ENCODE measurements around the gene PRDM9.
"Not testable (repeated sequence)": the region's sequence is repeated elsewhere in the genome, so short reads cannot be mapped to it uniquely, and the experiment has no call there.

The PRDM9 gene

DNA sequence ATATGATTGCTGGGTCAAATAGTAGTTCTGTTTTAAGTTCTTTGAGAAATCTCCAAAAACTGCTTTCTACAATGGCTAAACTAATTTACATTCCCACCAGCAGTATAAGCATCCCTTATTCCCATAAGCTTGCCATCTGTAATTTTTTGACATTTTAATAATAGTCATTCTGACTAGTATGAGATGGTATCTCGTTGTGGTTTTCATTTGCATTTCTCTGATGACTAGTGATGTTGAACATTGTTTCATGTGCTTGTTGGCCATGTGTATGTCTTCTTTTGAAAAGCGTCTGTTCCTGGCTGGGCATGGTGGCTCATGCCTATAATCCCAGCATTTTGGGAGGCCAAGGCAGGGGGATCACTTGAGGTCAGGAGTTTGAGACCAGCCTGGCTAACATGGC is 21.2 kb upstream of the PRDM9 start:
- H3K9ac ChIP-seq (ENCODE audit: low read depth, low read length); H3K27ac ChIP-seq (ENCODE audit: low read depth, low read length); H3K27me3 ChIP-seq (ENCODE audit: insufficient read depth, low read length); H3K4me1 ChIP-seq (ENCODE audit: insufficient read depth, low read length); H3K9me3 ChIP-seq (ENCODE audit: insufficient read depth, low read depth, low read length); H3K4me3 ChIP-seq (ENCODE audit: low read length); H3K36me3 ChIP-seq (ENCODE audit: insufficient read depth, low read length): not testable (repeated sequence)
- 94% methylated on average over 2 of the region's 2 CpGs for WGBS

DNA sequence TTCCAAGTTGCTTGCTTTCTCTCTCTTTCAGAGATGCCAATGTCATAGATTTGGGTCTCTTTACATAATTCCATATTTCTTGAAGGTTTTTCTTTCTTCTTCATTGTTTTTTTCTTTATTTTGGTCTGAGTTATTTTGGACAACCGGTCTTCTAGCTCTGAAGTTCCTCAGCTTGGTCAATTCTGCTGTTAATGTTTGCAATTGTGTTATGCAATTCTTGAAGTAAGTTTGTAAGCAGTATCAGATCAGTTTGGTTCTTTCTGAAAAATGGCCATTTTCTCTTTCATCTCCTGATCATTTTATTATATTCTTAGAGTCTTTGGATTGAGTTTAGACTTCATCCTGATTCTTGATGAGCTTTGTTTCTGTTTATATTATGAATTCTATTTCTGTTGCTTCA is 16.4 kb upstream of the PRDM9 start:
- 94% methylated on average over 1 of the region's 1 CpG for whole genome bisulfite sequencing
- Histone ChIP-seq H3K36me3 (ENCODE audit: insufficient read depth, low read length) (no peaks in the 10 kb centered on the region), H3K27ac (ENCODE audit: low read depth, low read length) (no peak overlapping the region)

DNA sequence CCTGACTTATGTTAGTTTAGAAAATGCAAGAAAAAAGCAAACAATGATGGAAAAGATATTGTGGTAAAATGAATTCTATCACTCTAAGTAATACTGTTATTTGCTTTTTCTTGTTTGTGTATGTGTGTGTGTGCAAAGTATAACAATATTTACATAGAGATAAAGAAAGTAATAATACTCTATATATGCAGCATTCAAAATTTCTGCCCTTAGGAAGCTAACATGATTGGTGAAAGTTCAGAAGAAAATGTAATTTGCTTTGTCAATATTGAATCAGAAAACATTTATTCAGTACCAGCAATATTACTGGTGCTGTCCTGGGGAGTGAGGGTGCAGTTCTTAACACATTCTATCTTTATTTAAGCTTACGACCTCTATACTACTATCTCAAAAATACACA is 12.9 kb upstream of the PRDM9 start:
- no peak overlapping the region for H3K9ac ChIP-seq (ENCODE audit: low read depth, low read length)
- H3K27ac ChIP-seq (ENCODE audit: low read depth, low read length): no peak overlapping the region
- no CpG with 5 or more reads among the region's 1 CpG for WGBS
- H3K9me3 ChIP-seq (ENCODE audit: insufficient read depth, low read depth, low read length): no peaks in the 10 kb centered on the region
- H3K4me3 ChIP-seq (ENCODE audit: low read length): no peak overlapping the region
- H3K4me1 ChIP-seq (ENCODE audit: insufficient read depth, low read length): no peaks in the 10 kb centered on the region
- no peaks in the 10 kb centered on the region for H3K27me3 ChIP-seq (ENCODE audit: insufficient read depth, low read length)
- H3K36me3 ChIP-seq (ENCODE audit: insufficient read depth, low read length): no peaks in the 10 kb centered on the region

More for the DNA sequence above, 16.4 kb upstream of the PRDM9 start:
- no peak overlapping the region for H3K4me3 ChIP-seq (ENCODE audit: low read length)
- H3K9me3 ChIP-seq (ENCODE audit: insufficient read depth, low read depth, low read length): no peaks in the 10 kb centered on the region
- H3K27me3 ChIP-seq (ENCODE audit: insufficient read depth, low read length): no peaks in the 10 kb centered on the region
- no peak overlapping the region for H3K9ac ChIP-seq (ENCODE audit: low read depth, low read length)
- no peaks in the 10 kb centered on the region for H3K4me1 ChIP-seq (ENCODE audit: insufficient read depth, low read length)

DNA sequence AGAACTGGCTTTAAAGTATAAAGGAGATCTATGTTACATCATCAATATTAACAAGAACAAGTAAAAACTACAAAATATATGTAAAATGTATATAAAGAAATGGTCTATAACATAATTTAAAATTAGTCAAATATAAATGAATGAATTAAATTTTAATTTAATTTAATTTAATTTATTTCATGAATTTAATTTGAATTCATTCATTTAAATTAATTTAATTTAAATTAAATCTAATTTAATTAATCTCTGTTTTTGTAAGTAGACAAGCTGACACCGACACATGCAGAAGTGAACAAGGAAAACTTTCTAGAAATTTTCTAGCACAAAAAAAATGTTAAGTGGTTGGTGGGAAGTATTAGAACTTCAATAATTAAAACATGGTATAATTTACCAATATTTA is 10.8 kb upstream of the PRDM9 start:
- Histone ChIP-seq H3K9ac (ENCODE audit: low read depth, low read length) (no peak overlapping the region), H3K9me3 (ENCODE audit: insufficient read depth, low read depth, low read length) (no peaks in the 10 kb centered on the region), H3K27ac (ENCODE audit: low read depth, low read length) (no peak overlapping the region), H3K4me1 (ENCODE audit: insufficient read depth, low read length) (no peaks in the 10 kb centered on the region), H3K4me3 (ENCODE audit: low read length) (no peak overlapping the region), H3K36me3 (ENCODE audit: insufficient read depth, low read length) (no peaks in the 10 kb centered on the region), H3K27me3 (ENCODE audit: insufficient read depth, low read length) (no peaks in the 10 kb centered on the region)
- no CpG with 5 or more reads among the region's 1 CpG for WGBS

DNA sequence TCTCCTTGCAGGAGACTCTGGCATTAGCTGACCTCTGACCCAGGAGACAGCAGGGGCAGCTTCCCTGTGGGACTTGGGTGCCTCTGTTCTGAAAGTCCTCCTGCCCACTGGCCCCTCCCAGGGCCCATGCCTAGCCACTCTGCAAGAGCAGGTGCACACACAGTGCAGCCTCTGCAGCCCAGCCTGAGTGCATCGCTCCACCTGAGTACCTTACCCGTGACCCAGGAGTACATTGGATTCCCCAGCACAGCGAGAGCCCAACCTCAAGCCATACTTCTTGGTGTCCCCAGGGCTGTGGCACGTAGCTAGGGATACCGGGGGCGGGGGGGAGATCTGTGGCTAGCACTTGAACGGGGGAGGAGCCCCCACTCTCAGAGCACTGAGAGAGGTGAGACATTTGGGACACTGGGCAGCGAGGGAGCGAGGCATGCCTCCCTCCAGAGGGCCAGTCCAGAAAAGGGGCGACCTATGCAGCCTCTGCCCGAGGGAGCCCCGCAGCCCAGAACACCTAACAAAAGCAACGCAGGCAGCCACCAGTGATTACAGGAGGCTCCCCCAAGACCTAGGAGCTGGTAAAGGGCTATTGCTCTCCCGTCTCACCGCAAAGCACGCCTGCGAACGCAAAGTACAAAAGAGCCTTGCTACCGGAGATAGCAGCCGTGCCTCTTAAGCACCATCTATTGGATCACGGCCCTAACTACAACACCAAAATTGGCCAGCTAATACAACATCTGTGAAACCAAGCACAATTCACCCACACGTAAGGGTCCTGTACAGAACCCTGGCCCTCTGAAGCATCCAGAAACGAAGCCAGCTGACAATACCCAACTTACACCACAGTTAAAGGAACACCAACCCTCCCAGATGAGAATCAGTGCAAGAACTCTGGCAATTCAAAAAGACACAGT is 826 bp upstream of the PRDM9 start:
- H3K27ac ChIP-seq (ENCODE audit: low read depth, low read length): no peak overlapping the region
- no peaks in the 10 kb centered on the region for H3K9me3 ChIP-seq (ENCODE audit: insufficient read depth, low read depth, low read length)
- H3K4me1 ChIP-seq (ENCODE audit: insufficient read depth, low read length): no peaks in the 10 kb centered on the region
- no peak overlapping the region for H3K9ac ChIP-seq (ENCODE audit: low read depth, low read length)
- WGBS: 85% methylated on average over 23 of the region's 23 CpGs
- H3K27me3 ChIP-seq (ENCODE audit: insufficient read depth, low read length): no peaks in the 10 kb centered on the region
- H3K4me3 ChIP-seq (ENCODE audit: low read length): no peak overlapping the region
- H3K36me3 ChIP-seq (ENCODE audit: insufficient read depth, low read length): no peaks in the 10 kb centered on the region

DNA sequence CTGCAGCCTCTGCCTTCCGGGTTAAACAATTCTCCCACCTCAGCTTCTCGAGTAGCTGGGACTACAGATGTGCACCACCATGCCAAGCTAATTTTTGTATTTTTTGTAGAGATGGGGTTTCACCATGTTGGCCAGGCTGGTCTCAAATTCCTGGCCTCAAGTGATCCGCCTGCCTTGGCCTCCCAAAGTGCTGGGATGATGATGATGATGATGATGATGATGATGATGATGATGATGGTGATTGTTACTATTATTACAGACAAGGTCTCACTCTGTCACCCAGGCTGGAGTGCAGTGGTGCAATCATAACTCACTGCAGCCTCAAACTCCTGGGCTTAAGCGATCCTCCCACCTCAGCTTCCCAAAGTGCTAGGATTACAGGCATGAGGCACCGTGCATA is 3.0 kb downstream of the PRDM9 start:
- H3K9ac ChIP-seq (ENCODE audit: low read depth, low read length); H3K4me3 ChIP-seq (ENCODE audit: low read length); H3K36me3 ChIP-seq (ENCODE audit: insufficient read depth, low read length); H3K27me3 ChIP-seq (ENCODE audit: insufficient read depth, low read length); H3K9me3 ChIP-seq (ENCODE audit: insufficient read depth, low read depth, low read length); H3K27ac ChIP-seq (ENCODE audit: low read depth, low read length); H3K4me1 ChIP-seq (ENCODE audit: insufficient read depth, low read length): not testable (repeated sequence)
- WGBS: 96% methylated on average over 5 of the region's 5 CpGs

DNA sequence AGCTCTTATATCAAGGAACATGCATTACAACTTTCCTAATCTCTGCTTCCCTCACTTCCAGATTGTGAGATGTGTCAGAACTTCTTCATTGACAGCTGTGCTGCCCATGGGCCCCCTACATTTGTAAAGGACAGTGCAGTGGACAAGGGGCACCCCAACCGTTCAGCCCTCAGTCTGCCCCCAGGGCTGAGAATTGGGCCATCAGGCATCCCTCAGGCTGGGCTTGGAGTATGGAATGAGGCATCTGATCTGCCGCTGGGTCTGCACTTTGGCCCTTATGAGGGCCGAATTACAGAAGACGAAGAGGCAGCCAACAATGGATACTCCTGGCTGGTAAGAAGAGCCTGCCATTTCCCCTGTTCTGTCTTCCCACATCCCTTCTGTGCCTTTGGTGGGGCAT is 15.1 kb downstream of the PRDM9 start:
- WGBS: 92% methylated on average over 4 of the region's 4 CpGs
- H3K27me3 ChIP-seq (ENCODE audit: insufficient read depth, low read length): no peaks in the 10 kb centered on the region

DNA sequence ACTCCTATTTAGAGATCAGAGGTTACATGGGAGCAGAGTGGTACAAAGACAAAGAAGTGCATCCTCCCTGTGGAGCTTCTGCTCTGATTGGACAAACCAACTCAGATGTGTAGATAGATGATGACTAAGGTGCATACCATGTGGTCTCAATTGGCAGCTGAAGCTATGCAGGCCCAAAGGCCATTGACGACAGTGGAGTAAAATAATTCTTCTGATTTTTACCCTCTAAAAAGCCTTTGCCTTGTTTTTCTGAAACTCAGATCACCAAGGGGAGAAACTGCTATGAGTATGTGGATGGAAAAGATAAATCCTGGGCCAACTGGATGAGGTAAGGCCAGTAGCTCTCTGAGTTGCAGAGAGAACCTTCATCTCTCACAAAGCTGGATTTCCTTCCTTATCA is 15.6 kb downstream of the PRDM9 start:
- 0 out of 2 replicates have a peak, but pooled peaks cover 5% of the 10 kb centered on the region for H3K9me3 ChIP-seq (ENCODE audit: insufficient read depth, low read depth, low read length)
- no peaks in the 10 kb centered on the region for H3K4me1 ChIP-seq (ENCODE audit: insufficient read depth, low read length)
- WGBS: no CpG with 5 or more reads among the region's 1 CpG
- no peaks in the 10 kb centered on the region for H3K27me3 ChIP-seq (ENCODE audit: insufficient read depth, low read length)
- no peak overlapping the region for H3K4me3 ChIP-seq (ENCODE audit: low read length)
- H3K36me3 ChIP-seq (ENCODE audit: insufficient read depth, low read length): no peaks in the 10 kb centered on the region
- no peak overlapping the region for H3K9ac ChIP-seq (ENCODE audit: low read depth, low read length)
- H3K27ac ChIP-seq (ENCODE audit: low read depth, low read length): no peak overlapping the region

More for the DNA sequence above, 15.1 kb downstream of the PRDM9 start:
- H3K4me3 ChIP-seq (ENCODE audit: low read length): no peak overlapping the region
- H3K4me1 ChIP-seq (ENCODE audit: insufficient read depth, low read length): no peaks in the 10 kb centered on the region
- H3K9me3 ChIP-seq (ENCODE audit: insufficient read depth, low read depth, low read length): 0 out of 2 replicates have a peak, but pooled peaks cover under 1% of the 10 kb centered on the region
- H3K9ac ChIP-seq (ENCODE audit: low read depth, low read length): no peak overlapping the region
- no peak overlapping the region for H3K27ac ChIP-seq (ENCODE audit: low read depth, low read length)
- no peaks in the 10 kb centered on the region for H3K36me3 ChIP-seq (ENCODE audit: insufficient read depth, low read length)

DNA sequence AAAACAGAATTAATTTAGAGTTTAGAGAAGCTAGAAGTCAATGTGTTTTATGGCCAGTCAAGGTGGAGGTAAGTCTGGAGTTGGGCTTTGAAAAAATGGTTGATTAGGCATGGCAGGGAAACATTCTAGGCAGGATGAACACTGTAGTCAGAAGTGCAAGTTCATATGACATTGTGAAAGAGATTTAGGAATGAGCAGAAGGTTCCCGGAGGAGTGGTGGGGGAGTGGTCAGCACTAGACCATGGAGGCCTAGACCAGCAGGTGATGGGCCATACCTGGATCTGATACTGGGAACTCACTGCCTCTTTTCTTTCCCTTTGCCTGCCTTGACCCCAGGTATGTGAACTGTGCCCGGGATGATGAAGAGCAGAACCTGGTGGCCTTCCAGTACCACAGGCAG is 16.6 kb downstream of the PRDM9 start:
- Histone ChIP-seq H3K9me3 (ENCODE audit: insufficient read depth, low read depth, low read length) (0 out of 2 replicates have a peak, but pooled peaks cover 7% of the 10 kb centered on the region), H3K36me3 (ENCODE audit: insufficient read depth, low read length) (no peaks in the 10 kb centered on the region), H3K4me3 (ENCODE audit: low read length) (no peak overlapping the region), H3K27ac (ENCODE audit: low read depth, low read length) (no peak overlapping the region), H3K4me1 (ENCODE audit: insufficient read depth, low read length) (no peaks in the 10 kb centered on the region), H3K27me3 (ENCODE audit: insufficient read depth, low read length) (no peaks in the 10 kb centered on the region), H3K9ac (ENCODE audit: low read depth, low read length) (no peak overlapping the region)
- WGBS: 97% methylated on average over 1 of the region's 2 CpGs

DNA sequence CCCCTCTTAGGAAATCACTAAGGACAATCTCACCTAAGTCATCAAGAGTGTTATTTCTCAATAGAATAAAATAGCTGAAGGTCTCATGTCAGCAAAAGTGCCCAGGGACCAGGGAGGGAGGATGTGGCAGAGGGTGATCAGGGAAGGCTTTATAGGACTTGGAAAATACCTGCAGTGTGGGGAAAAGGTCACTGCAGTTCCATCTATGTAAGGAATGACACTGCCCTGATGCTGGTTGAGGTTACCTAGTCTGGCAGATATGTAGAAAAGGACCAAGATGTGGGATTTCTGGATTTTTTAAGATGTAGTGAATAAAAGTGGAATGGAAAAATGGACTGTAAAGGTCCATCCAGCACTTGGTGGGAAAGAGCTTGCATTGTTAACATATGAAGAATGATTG is 18.3 kb downstream of the PRDM9 start:
- no peaks in the 10 kb centered on the region for H3K4me1 ChIP-seq (ENCODE audit: insufficient read depth, low read length)

DNA sequence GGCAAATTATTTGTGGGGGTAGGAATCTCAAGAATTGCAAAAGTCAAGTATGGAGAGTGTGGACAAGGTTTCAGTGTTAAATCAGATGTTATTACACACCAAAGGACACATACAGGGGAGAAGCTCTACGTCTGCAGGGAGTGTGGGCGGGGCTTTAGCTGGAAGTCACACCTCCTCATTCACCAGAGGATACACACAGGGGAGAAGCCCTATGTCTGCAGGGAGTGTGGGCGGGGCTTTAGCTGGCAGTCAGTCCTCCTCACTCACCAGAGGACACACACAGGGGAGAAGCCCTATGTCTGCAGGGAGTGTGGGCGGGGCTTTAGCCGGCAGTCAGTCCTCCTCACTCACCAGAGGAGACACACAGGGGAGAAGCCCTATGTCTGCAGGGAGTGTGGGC is 19.2 kb downstream of the PRDM9 start:
- WGBS: 92% methylated on average over 2 of the region's 5 CpGs
- H3K36me3 ChIP-seq (ENCODE audit: insufficient read depth, low read length); H3K9ac ChIP-seq (ENCODE audit: low read depth, low read length); H3K4me3 ChIP-seq (ENCODE audit: low read length); H3K9me3 ChIP-seq (ENCODE audit: insufficient read depth, low read depth, low read length); H3K27ac ChIP-seq (ENCODE audit: low read depth, low read length); H3K27me3 ChIP-seq (ENCODE audit: insufficient read depth, low read length); H3K4me1 ChIP-seq (ENCODE audit: insufficient read depth, low read length): not testable (repeated sequence)

More for the DNA sequence above, 18.3 kb downstream of the PRDM9 start:
- Histone ChIP-seq H3K36me3 (ENCODE audit: insufficient read depth, low read length) (no peaks in the 10 kb centered on the region), H3K9me3 (ENCODE audit: insufficient read depth, low read depth, low read length) (0 out of 2 replicates have a peak, but pooled peaks cover 7% of the 10 kb centered on the region), H3K27me3 (ENCODE audit: insufficient read depth, low read length) (no peaks in the 10 kb centered on the region), H3K9ac (ENCODE audit: low read depth, low read length) (no peak overlapping the region), H3K27ac (ENCODE audit: low read depth, low read length) (no peak overlapping the region), H3K4me3 (ENCODE audit: low read length) (no peak overlapping the region)

All from HUES64 (cell line).